ENCODE data around the gene ZNF326.

Gene ZNF326

GRCh38 chr1:89962742-89963075, 32.2 kb upstream of the ZNF326 start:
- no CpG with 5 or more reads among the region's 1 CpG for WGBS, 2 donors (ENCODE audit: extremely low coverage in 2 of 2, insufficient read length in 2 of 2, insufficient replicate concordance in 1 of 2)
- Histone ChIP-seq H2BK5ac (ENCODE audit: low read length) (no peak overlapping the region), H3K4ac (ENCODE audit: low read length) (no peak overlapping the region), H3K4me2 (ENCODE audit: insufficient read depth, low read length, poor library complexity, severe bottlenecking) (no peak overlapping the region), H4K8ac (ENCODE audit: low read depth, low read length) (no peak overlapping the region), H2AFZ (ENCODE audit: low read length) (no peak overlapping the region), H3K14ac (ENCODE audit: low read length) (no peak overlapping the region), H4K91ac (ENCODE audit: low read depth, low read length, poor library complexity) (no peak overlapping the region), H3K79me1 (ENCODE audit: low read depth, low read length) (no peaks in the 10 kb centered on the region), H3K18ac (ENCODE audit: low read length) (no peak overlapping the region), H3K23ac (ENCODE audit: low read depth, low read length, poor library complexity) (no peak overlapping the region), H2AK5ac (ENCODE audit: low read depth, low read length) (no peak overlapping the region), H3K9me3 (replicated peaks in 1 of 2; ENCODE audit: control insufficient read depth in 2 of 2, insufficient read depth in 1 of 2, low read depth in 1 of 2, low read length in 2 of 2) (no peaks in the 10 kb centered on the region), H3K27ac (replicated peaks; ENCODE audit: low read length) (no peak overlapping the region), H2BK12ac (ENCODE audit: low read length) (no peak overlapping the region), H3K36me3 (replicated peaks in 1 of 2; ENCODE audit: control insufficient read depth in 2 of 2, insufficient read depth in 2 of 2, low read length in 2 of 2) (no peaks in the 10 kb centered on the region), H3K27me3 (ENCODE audit: control insufficient read depth in 3 of 3, insufficient read depth in 3 of 3, low read depth in 1 of 3, low read length in 3 of 3) (no peaks in the 10 kb centered on the region), H3K4me3 (ENCODE audit: low read length in 2 of 2) (no peak overlapping the region), H3K9ac (ENCODE audit: low read depth, low read length, poor library complexity) (no peak overlapping the region), H2BK15ac (ENCODE audit: low read length) (no peak overlapping the region), H2BK120ac (ENCODE audit: low read depth, low read length) (no peak overlapping the region), H3K4me1 (ENCODE audit: control insufficient read depth in 2 of 2, insufficient read depth in 1 of 2, low read depth in 1 of 2, low read length in 2 of 2) (peaks cover 0 to 2% of the 10 kb centered on the region in 2 donors)
- no peak for DNase-seq (ENCODE audit: low spot score)

GRCh38 chr1:89965193-89965768, 29.6 kb upstream of the ZNF326 start:
- Histone ChIP-seq H3K23ac (ENCODE audit: low read depth, low read length, poor library complexity) (no peak overlapping the region), H2BK12ac (ENCODE audit: low read length) (no peak overlapping the region), H2BK15ac (ENCODE audit: low read length) (no peak overlapping the region), H3K79me1 (ENCODE audit: low read depth, low read length) (no peaks in the 10 kb centered on the region), H3K36me3 (replicated peaks in 1 of 2; ENCODE audit: control insufficient read depth in 2 of 2, insufficient read depth in 2 of 2, low read length in 2 of 2) (no peaks in the 10 kb centered on the region), H3K18ac (ENCODE audit: low read length) (no peak overlapping the region), H4K91ac (ENCODE audit: low read depth, low read length, poor library complexity) (no peak overlapping the region), H3K27ac (replicated peaks; ENCODE audit: low read length) (no peak overlapping the region), H2BK120ac (ENCODE audit: low read depth, low read length) (no peak overlapping the region), H3K27me3 (ENCODE audit: control insufficient read depth in 3 of 3, insufficient read depth in 3 of 3, low read depth in 1 of 3, low read length in 3 of 3) (no peaks in the 10 kb centered on the region), H2AK5ac (ENCODE audit: low read depth, low read length) (no peak overlapping the region), H3K4me1 (ENCODE audit: control insufficient read depth in 2 of 2, insufficient read depth in 1 of 2, low read depth in 1 of 2, low read length in 2 of 2) (peaks cover 0 to 2% of the 10 kb centered on the region in 2 donors), H3K4me2 (ENCODE audit: insufficient read depth, low read length, poor library complexity, severe bottlenecking) (no peak overlapping the region), H3K9ac (ENCODE audit: low read depth, low read length, poor library complexity) (no peak overlapping the region), H2BK5ac (ENCODE audit: low read length) (no peak overlapping the region), H3K9me3 (replicated peaks in 1 of 2; ENCODE audit: control insufficient read depth in 2 of 2, insufficient read depth in 1 of 2, low read depth in 1 of 2, low read length in 2 of 2) (no peaks in the 10 kb centered on the region), H3K4ac (ENCODE audit: low read length) (no peak overlapping the region), H3K4me3 (ENCODE audit: low read length in 2 of 2) (no peak overlapping the region), H4K8ac (ENCODE audit: low read depth, low read length) (no peak overlapping the region), H2AFZ (ENCODE audit: low read length) (no peak overlapping the region), H3K14ac (ENCODE audit: low read length) (no peak overlapping the region)
- WGBS, 2 donors (ENCODE audit: extremely low coverage in 2 of 2, insufficient read length in 2 of 2, insufficient replicate concordance in 1 of 2) = no CpG with 5 or more reads among the region's 4 CpGs
- DNase-seq (ENCODE audit: low spot score) = no peak

GRCh38 chr1:89966656-89967055, 28.3 kb upstream of the ZNF326 start:
- no peak overlapping the region for H4K8ac ChIP-seq (ENCODE audit: low read depth, low read length)
- H3K27ac ChIP-seq (replicated peaks; ENCODE audit: low read length) = no peak overlapping the region
- H3K9ac ChIP-seq (ENCODE audit: low read depth, low read length, poor library complexity) = no peak overlapping the region
- H3K14ac ChIP-seq (ENCODE audit: low read length) = no peak overlapping the region
- H2AFZ ChIP-seq (ENCODE audit: low read length) = no peak overlapping the region
- no peak overlapping the region for H2BK12ac ChIP-seq (ENCODE audit: low read length)
- no peak overlapping the region for H2BK120ac ChIP-seq (ENCODE audit: low read depth, low read length)
- no peaks in the 10 kb centered on the region for H3K79me1 ChIP-seq (ENCODE audit: low read depth, low read length)
- no peaks in the 10 kb centered on the region for H3K27me3 ChIP-seq (ENCODE audit: control insufficient read depth in 3 of 3, insufficient read depth in 3 of 3, low read depth in 1 of 3, low read length in 3 of 3)
- H3K9me3 ChIP-seq (replicated peaks in 1 of 2; ENCODE audit: control insufficient read depth in 2 of 2, insufficient read depth in 1 of 2, low read depth in 1 of 2, low read length in 2 of 2) = no peaks in the 10 kb centered on the region
- no peaks in the 10 kb centered on the region for H3K36me3 ChIP-seq (replicated peaks in 1 of 2; ENCODE audit: control insufficient read depth in 2 of 2, insufficient read depth in 2 of 2, low read length in 2 of 2)
- WGBS, 2 donors (ENCODE audit: extremely low coverage in 2 of 2, insufficient read length in 2 of 2, insufficient replicate concordance in 1 of 2) = no CpG with 5 or more reads among the region's 5 CpGs
- no peak for DNase-seq (ENCODE audit: low spot score)
- H4K91ac ChIP-seq (ENCODE audit: low read depth, low read length, poor library complexity) = no peak overlapping the region
- no peak overlapping the region for H3K4me2 ChIP-seq (ENCODE audit: insufficient read depth, low read length, poor library complexity, severe bottlenecking)
- H2AK5ac ChIP-seq (ENCODE audit: low read depth, low read length) = no peak overlapping the region
- no peak overlapping the region for H2BK5ac ChIP-seq (ENCODE audit: low read length)
- H3K23ac ChIP-seq (ENCODE audit: low read depth, low read length, poor library complexity) = no peak overlapping the region
- peaks cover 0 to 2% of the 10 kb centered on the region in 2 donors for H3K4me1 ChIP-seq (ENCODE audit: control insufficient read depth in 2 of 2, insufficient read depth in 1 of 2, low read depth in 1 of 2, low read length in 2 of 2)
- no peak overlapping the region for H3K4ac ChIP-seq (ENCODE audit: low read length)
- H2BK15ac ChIP-seq (ENCODE audit: low read length) = no peak overlapping the region
- H3K4me3 ChIP-seq (ENCODE audit: low read length in 2 of 2) = no peak overlapping the region
- no peak overlapping the region for H3K18ac ChIP-seq (ENCODE audit: low read length)

- H3K18ac ChIP-seq (ENCODE audit: low read length) = no peak overlapping the region
- no peak overlapping the region for H3K27ac ChIP-seq (replicated peaks; ENCODE audit: low read length)
- no peak overlapping the region for H3K23ac ChIP-seq (ENCODE audit: low read depth, low read length, poor library complexity)
- H2BK120ac ChIP-seq (ENCODE audit: low read depth, low read length) = no peak overlapping the region
- no peaks in the 10 kb centered on the region for H3K4me1 ChIP-seq (ENCODE audit: control insufficient read depth in 2 of 2, insufficient read depth in 1 of 2, low read depth in 1 of 2, low read length in 2 of 2)
- no peak overlapping the region for H4K8ac ChIP-seq (ENCODE audit: low read depth, low read length)
- H2BK5ac ChIP-seq (ENCODE audit: low read length) = no peak overlapping the region
- no peak overlapping the region for H2BK12ac ChIP-seq (ENCODE audit: low read length)
- no peaks in the 10 kb centered on the region for H3K9me3 ChIP-seq (replicated peaks in 1 of 2; ENCODE audit: control insufficient read depth in 2 of 2, insufficient read depth in 1 of 2, low read depth in 1 of 2, low read length in 2 of 2)
- H3K4me2 ChIP-seq (ENCODE audit: insufficient read depth, low read length, poor library complexity, severe bottlenecking) = no peak overlapping the region
- no peak overlapping the region for H3K9ac ChIP-seq (ENCODE audit: low read depth, low read length, poor library complexity)
- no peaks in the 10 kb centered on the region for H3K36me3 ChIP-seq (replicated peaks in 1 of 2; ENCODE audit: control insufficient read depth in 2 of 2, insufficient read depth in 2 of 2, low read length in 2 of 2)
- H2BK15ac ChIP-seq (ENCODE audit: low read length) = no peak overlapping the region
- no peak overlapping the region for H3K14ac ChIP-seq (ENCODE audit: low read length)
- H3K79me1 ChIP-seq (ENCODE audit: low read depth, low read length) = no peaks in the 10 kb centered on the region
- H2AFZ ChIP-seq (ENCODE audit: low read length) = no peak overlapping the region
- WGBS, 2 donors (ENCODE audit: extremely low coverage in 2 of 2, insufficient read length in 2 of 2, insufficient replicate concordance in 1 of 2) = no CpG with 5 or more reads among the region's 1 CpG
- no peak overlapping the region for H4K91ac ChIP-seq (ENCODE audit: low read depth, low read length, poor library complexity)
- no peak overlapping the region for H2AK5ac ChIP-seq (ENCODE audit: low read depth, low read length)
- H3K4me3 ChIP-seq (ENCODE audit: low read length in 2 of 2) = no peak overlapping the region
- H3K27me3 ChIP-seq (ENCODE audit: control insufficient read depth in 3 of 3, insufficient read depth in 3 of 3, low read depth in 1 of 3, low read length in 3 of 3) = no peaks in the 10 kb centered on the region
- DNase-seq (ENCODE audit: low spot score) = no peak
- no peak overlapping the region for H3K4ac ChIP-seq (ENCODE audit: low read length)
Measured at GRCh38 chr1:89971600-89971999, 23.3 kb upstream of the ZNF326 start.

Measured in neuronal stem cell (in vitro differentiated cells).